GM21723 (cell line): Measurements from ENCODE around the gene CRYAB.
"Not testable (repeated sequence)": the region's sequence is repeated elsewhere in the genome, so short reads cannot be mapped to it uniquely, and the experiment has no call there.

Experiments
- ATAC-seq: cut with Tn5 transposase; IDR thresholded peaks from one replicate; pipeline ENCODE4 v1.9.1; 2021; ENCODE audit warnings: mild to moderate bottlenecking, moderate library complexity; ENCODE audit not compliant: unreplicated experiment

Gene CRYAB

GRCh38 chr11:111934306-111934705, 22.7 kb upstream of the CRYAB start:
- no peak for ATAC-seq

- ATAC-seq: no peak
Measured at GRCh38 chr11:111933872-111934271, 22.3 kb upstream of the CRYAB start.

GRCh38 chr11:111933176-111933575, 21.6 kb upstream of the CRYAB start:
- ATAC-seq: not testable (repeated sequence)

- ATAC-seq: no peak
Measured at GRCh38 chr11:111932611-111932950, 21.0 kb upstream of the CRYAB start.

GRCh38 chr11:111930472-111930871, 18.9 kb upstream of the CRYAB start:
- ATAC-seq: no peak

GRCh38 chr11:111926505-111927391, 15.2 kb upstream of the CRYAB start:
- ATAC-seq: peak; percentile 93

DNA sequence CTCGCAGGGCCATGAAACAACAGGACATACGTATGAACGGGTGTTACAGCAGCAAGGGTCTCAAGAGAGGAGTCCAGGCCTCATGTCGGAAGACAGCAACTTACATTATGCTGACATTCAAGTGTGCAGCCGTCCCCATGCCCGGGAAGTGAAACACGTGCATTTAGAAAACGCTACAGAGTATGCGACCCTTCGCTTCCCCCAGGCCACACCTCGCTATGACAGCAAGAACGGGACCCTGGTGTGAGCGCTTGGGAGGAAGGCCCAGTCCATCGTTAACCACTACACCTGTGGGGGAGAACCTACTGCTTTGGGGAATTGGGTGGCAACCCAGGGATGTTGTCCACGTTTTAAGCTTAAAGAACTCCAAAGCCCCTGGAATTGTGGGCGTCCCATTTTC, 14.4 kb upstream of the CRYAB start:
- ATAC-seq: no peak

GRCh38 chr11:111923951-111924350, 12.4 kb upstream of the CRYAB start:
- no peak for ATAC-seq

DNA sequence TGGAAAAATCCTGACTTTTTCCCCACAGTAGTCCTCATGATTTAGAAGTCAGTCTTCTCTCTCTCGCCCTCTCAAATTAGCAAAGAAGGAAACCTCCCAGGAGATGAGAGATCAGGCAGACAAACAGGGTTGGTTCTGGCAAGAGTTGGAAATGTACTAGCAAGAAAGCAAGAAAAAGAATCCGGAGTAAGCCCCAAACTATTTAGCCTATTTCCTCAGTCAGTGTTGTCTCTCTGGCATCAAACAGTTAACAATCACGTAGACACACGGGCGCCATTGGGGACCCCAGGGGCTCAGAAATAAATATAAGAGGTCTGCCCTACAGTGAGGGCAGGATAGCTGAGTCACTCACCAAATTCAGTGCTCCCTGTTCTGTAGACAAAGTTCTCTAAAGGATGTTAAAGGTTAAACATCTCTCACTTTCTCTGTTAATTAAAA, 11.8 kb upstream of the CRYAB start:
- ATAC-seq: no peak

DNA sequence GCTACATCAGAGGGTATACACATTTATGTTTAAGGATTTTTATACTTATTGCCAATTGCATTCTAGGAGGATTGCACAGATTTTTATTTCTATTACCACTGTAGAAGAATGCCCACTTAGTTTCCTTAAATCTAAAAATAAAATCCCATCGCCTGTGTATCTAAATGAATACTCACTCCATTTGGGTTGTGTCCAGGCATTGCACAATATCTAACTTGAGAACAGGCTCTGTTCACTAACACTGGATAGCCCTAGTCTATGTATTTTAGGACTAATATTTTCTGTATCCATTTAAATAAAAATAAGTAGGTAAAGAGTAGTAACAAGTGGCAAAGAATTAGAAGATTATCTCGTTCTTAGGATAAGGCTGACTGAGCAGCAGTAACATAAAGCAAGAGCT, 11.2 kb upstream of the CRYAB start:
- no peak for ATAC-seq

DNA sequence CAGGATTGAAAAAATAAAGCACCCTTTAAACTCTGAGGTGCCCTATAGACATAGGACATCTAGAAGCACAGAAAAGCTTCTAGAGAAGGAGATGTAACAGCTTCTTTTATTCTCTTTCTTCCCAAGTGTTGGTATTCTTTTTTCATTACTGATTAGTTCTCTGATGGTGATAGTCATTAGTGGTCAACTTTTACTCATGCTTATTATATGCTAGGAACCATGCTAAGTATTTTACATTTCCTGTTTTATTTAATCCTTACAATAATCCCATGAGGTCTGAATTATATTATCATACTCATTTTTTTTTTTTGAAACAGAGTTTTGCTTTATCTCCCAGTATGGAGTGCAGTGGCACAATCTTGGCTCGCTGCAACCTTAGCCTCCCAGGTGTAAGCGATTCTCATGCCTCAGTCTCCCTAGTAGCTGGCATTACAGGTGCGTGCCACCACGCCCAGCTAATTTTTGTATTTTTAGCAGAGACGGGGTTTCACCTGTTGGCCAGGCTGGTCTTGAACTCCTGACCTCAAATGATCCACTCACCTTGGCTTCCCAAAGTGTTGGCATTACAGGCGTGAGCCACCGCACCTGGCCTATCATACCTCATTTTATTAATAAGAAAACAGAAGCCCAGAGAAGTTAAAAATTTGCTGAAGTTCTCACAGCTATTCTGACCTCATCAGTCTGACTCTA, 10.1 kb upstream of the CRYAB start:
- ATAC-seq: no peak

GRCh38 chr11:111920908-111921307, 9.3 kb upstream of the CRYAB start:
- no peak for ATAC-seq

GRCh38 chr11:111918390-111919256, 7.1 kb upstream of the CRYAB start, which contains the start of gene C11orf52:
TSS of gene C11orf52 (plus strand) at chr11:111918913. CDS start at chr11:111918973, 60 bp downstream.
- ATAC-seq: no peak

DNA sequence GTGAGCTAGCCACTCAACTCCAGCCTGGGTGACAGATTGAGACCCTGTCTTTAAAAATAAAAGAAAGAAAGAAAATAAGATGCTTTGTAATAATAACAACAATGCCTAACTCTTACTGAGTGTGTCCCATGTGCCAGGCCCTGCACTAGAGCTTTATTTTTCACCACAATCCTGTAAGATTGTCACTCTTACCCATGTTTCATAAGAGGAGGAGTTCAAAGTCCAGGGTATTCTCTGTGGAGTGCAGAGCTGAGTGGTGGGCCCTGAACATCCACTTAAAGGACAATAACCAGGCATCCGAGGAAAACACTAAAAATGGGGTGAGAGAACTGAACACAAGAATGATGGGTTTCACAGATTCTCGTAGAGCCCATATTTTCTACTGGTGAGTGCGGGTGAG, 6.2 kb upstream of the CRYAB start:
- ATAC-seq: no peak

DNA sequence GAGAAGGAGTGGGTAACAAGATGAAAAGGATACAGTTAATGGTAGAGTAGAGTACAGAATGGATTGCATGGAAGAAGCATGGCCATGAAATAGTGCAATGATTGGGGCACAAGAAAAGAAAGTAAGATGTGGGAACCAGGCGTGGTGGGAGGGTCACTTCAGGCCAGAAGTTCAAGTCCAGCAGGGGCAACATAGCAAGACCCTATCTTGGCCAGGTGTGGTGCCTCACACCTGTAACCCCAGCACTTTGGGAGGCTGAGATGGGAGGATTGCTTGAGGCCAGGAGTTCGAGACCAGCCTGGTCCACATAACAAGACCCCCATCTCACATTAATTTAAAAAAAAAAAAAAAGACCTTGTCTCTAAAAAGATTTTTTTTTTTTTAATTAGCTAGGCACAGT, 5.7 kb upstream of the CRYAB start:
- no peak for ATAC-seq

DNA sequence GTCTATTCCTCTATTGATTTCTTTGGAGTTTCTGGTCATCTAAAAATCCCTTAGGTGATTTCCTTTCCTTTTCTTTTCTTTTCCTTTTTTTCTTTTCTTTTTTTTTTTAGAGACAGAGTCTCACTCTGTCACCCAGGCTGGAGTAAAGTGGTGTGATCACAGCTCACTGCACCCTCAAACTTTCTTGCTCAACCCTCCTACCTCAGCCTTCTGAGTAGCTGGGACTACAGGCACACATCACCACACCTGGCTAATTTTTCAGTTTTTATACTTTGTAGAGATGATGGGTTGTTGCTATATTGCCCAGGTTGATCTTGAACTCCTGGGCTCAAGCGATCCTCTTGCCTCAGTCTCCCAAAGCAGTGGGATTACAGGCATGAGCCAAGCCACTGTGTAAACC, 5.2 kb upstream of the CRYAB start:
- ATAC-seq: no peak

DNA sequence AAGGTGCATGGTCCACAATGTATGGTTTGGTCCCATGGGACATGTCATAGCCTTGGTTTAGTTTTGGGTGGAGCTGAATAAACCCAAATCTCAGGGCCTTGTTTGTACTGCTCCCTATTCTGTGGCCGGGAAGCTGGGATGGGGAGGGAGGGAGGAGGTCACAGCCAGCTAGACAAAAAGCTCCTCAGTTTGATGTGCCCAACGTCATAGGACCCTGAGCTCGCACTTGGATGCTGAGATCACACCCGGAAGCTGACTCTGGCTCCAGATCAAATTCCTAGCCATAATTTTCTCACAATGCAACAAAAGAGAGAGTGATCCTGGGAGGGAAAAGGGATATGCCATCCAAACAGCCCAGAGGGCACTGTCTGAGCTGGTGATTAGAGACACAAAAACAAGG, 2.4 kb upstream of the CRYAB start:
- ATAC-seq: no peak

DNA sequence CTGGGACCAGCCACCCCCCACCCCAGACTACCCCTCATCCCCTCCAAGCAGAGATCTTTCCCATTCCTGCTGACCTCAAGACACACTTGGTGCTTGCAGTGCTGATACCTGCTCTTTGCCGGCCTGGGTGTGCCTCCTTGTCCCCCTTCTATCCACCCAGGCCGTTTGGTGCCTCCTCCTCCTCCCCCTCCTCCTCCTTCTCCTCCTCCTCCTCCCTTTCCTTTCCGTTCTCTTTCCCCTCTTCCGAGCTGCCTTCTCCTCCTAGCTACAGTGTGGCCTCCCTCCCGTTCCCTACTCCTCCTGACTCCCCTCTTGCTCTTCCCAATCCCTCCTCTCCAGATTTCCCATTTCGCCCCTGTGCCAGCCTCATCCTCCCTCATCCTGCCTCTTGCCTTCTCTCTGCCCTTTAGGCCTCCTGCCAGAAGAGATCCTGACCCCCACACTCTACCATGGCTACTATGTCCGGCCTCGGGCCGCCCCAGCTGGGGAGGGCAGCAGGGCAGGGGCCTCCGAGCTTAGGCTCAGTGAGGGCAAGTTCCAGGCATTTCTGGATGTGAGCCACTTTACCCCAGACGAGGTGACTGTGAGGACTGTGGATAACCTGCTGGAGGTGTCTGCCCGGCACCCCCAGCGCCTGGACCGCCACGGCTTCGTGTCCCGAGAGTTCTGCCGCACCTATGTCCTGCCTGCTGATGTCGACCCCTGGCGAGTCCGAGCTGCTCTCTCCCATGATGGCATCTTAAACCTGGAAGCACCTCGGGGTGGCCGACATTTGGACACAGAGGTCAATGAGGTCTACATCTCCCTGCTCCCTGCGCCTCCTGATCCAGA, 1.7 kb upstream of the CRYAB start:
- ATAC-seq: no peak

DNA sequence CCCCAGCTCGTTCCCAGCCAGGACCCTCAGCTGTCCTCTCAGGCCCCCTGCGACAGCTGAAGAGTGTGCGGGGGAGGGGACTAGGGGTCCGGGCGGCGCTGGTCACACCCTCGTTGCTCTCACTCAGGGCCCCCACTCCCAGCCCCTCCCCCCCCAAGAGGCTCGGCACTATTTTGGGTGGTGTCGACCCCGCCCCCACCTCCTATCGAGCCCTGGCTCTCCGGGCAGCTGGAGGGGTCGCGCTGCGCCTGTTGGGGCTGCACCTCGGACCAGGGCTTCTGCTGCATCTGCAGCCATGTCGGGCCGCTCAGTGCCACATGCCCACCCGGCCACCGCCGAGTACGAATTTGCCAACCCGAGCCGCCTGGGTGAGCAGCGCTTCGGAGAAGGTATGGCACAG, 965 bp upstream of the CRYAB start, which contains the start of gene HSPB2:
Gene HSPB2, plus strand, starts transcription at position 200 of the 400 bp plus-strand sequence. Its CDS starts 96 bp downstream, at position 296.
- no peak for ATAC-seq
